Pons (tissue), 1 donor: ENCODE results near the gene MAN1C1.

Source experiments
- DNase-seq: peaks from one replicate; pipeline ENCODE4 v3.0.0-alpha.2; 2016; ENCODE audit warnings: low spot score

MAN1C1 gene

DNA sequence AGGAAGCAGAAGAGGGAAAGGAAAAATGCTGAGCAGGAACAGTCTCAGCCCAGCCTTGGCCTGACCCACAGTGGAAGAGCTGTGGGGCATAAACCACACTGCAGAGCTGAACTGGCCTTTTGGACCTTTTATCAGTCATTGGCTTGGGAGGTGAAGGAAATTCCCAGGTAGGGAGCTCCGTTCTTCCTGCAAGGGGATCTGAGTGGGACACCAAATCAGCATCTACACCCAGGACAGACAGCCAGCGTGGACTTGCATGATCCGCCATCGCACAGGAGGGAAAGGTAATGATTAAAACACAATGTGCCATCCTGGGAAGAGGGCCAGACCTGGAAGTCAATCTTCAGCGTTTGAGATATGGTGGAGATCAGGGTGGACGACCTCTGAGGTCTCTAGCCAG is 202.0 kb downstream of the MAN1C1 start:
- DNase-seq = no peak

DNA sequence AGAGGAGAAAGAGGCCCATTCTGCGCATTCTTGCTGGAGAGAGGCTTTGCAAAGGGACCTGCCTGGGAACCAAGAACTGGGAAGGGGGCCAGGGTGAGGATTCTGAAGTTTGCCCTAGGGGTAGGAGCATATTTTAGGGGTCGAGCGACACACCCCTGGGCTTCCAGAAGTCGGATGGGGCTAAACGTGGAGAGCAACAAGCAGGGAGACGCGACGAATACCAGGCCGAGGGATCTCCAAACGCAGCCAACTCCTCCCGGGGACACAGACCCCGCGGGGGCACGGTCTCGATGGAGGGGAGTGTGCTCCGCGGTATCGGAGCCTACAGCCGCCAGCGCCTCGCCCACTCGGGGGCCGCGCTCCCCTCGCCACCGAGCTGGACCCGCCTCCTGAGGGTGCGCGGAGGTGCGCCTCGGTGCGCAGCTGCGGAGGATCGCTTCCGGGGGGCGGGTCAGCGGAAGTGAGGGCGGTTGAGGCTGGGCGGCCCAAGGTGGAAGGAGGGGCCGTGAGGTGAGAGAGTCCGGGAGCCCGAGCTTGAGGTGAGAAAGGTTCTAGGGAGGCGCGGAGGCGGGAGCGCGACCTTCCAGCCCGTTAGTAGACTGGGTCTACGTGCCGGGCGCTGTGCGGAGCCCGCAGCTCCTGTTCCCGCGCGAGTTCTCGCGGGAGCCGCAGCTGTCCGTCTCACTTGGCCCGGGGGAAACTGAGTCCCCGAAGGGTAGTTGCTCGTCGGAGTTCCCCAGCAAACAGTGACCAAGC is 203.1 kb downstream of the MAN1C1 start, which contains the start of gene MTFR1L:
TSS of gene MTFR1L (plus strand) at position 464 of the 756 bp plus-strand sequence. CDS start 3,151 bp downstream, outside the sequence.
- peak; percentile 74 for DNase-seq

DNA sequence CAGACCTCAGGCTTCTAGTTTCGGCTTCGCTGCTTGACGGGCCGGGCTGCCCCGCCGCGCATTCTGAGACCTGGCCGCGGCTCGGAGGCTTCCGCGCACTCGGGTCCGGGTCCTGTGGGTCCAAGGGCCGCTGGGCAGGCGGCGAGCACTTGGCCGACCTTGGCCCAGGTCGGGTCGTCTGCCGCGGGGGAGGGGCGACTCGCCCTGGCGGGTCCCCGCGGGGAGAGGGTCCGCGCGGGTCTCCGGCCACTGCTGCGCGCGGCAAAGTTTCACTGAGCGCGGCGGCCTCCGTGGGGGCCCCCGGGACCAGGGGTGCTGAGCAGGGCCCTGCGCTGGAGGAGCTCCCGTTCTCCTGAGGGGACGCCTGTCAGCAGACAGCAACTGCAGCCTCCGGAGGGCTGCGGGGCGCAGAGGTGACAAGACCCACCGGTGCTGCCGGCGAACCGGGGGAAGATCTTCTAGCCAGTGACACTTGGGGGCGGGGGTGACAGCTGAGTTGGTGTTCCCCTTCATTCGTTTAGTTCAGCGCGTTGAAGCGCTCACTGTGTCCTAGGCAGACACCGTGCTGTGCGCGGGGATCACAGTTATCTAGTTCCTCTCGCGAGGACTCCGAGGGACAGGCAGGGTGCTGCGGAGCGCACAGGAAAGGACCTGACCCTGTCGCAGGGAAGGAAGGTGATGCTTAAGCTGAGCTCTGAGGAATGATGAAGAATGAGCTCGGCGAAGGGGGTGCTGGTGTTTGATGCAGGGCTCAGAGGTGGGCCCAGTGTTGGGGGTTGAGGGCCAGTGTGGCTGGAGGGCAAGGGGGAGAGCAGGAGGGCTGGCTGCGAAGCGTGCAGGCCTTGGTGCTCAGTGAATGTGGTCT is 203.9 kb downstream of the MAN1C1 start:
- no peak for DNase-seq

DNA sequence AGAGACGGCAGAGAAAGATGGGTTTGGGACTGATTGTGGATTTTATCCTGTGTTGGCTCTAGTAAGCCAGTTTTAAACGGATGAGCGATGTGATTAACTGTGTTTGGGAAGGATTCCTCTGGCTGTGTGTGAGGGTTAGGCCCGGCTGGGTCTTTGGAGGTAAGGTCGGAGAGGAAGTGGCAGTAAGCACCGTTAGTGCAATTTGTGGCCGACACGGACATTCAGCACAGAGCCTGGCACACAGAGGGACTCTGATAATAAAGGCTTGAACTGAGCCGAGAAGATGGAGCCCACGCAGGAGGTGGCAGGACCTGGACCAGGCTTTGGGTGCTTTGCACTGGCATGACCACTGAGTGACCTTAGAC is 204.5 kb downstream of the MAN1C1 start:
- DNase-seq = no peak

DNA sequence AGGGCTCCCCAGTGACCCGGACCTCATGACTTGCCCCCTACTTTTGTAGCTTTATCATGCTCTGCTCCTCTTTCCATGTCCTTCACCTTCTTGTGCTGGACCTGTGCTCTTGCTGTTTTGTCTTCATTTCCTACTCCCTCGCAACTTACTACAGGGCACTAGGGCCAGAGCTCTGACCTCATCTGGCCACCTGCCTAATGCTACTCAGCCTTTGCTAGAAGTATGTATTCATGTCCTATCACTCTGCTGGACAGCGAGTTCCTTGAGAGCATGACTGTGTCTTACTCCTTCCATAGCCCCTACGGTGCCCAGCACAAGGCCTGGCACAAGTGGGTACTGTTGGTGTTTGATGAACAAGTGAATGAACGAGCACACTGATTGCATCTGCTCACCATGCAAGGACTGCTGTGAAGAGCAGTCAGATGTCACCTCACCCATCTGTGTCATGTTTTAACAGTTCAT is 205.1 kb downstream of the MAN1C1 start:
- no peak for DNase-seq

DNA sequence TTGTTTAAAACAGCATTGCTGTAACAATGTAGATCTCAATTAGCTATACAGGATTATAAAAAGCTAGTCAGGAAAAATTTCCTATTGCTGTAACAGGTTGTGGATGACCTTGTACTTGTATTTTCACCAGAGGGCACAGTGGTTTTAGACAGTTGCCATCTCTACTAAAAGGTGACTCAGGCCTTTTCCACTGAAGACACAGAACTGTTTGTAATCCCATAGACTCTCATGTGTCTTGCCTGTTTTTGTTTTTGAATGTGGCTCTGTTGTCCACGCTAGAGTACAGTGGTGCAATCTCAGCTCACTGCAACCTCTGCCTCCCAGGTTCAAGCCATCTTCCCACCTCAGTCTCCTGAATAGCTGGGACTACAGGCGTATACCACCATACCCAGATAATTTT is 209.0 kb downstream of the MAN1C1 start:
- DNase-seq = peak; percentile 70

DNA sequence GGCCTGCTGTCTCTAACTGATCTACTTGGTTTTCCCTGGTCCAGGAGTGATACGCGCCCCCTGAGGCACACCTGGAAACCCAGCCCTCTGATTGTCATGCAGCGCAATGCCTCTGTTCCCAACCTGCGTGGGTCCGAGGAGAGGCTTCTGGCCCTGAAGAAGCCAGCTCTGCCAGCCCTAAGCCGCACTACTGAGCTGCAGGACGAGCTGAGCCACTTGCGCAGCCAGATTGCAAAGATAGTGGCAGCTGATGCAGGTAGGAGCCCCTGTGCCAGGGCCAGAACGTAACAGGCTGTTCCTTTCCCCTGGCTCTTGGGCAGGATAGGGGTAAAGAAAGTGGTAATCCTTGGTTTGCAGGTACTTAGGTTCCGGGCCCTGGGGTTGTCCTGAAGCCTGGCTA is 210.0 kb downstream of the MAN1C1 start:
- DNase-seq = no peak

DNA sequence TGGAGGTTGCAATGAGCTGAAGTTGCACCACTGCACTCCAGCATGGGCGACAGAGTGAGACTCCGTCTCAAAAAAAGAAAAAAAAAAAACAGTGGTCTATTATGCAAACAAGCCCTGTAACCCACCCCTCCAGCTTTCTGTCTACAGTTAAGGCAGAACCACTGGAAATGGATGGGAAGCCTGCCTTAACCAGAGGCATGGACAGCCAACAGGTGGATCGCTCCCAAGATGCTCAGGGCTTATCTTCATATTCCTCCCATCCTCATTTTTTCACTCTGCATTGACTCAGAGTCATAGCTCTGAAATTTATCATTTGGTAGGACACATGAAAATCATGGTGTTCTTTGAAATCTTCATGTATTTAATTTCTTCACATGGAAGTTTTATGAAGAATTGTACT is 211.9 kb downstream of the MAN1C1 start:
- no peak for DNase-seq

DNA sequence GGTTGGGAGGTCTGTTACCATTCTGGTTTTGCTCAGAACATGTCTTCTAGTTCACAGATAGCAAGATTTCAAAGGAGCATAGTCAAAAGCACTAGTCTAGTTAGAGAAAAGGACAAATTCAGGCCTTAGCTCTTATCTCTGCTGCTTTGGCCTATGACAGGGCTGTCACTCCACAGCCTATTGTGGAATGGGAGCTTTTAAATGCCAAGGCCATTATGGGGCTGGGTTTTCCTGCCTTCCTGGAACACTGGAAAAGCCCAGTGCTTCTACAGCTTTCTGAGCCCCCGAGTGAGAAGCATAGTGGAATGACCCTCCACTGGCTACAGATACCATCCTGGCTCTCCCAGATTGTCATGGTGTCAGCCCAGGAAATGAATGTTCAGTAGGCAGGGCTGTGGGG is 212.5 kb downstream of the MAN1C1 start:
- no peak for DNase-seq

DNA sequence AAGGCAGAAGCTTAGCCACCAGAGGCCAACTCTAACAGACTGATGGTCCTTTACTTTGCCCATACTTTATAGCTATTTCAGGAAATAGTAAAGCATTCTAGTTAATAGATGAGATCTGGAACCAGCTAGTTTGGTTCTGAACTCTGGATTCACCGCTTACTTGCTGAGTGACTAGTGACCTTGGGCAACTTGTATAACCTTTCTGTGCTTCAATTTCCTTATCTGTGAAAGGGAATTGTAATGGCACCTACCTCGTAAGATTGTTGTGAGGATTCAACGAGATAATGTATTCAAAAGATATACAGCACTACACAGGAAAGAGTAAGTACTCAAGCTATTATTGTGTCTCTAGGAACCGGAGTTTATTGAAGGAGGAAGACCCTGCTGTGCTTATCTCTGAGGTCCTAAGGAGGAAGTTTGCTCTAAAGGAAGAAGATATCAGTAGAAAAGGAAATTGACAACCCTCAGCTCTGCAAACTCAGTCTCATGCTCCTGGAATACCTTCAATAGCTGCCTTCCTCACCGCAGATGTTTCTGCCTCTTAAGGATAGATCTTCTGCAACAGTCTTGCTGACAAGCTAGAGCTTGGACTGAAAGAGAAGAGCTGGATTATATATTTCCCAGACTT is 215.1 kb downstream of the MAN1C1 start:
- DNase-seq = no peak

DNA sequence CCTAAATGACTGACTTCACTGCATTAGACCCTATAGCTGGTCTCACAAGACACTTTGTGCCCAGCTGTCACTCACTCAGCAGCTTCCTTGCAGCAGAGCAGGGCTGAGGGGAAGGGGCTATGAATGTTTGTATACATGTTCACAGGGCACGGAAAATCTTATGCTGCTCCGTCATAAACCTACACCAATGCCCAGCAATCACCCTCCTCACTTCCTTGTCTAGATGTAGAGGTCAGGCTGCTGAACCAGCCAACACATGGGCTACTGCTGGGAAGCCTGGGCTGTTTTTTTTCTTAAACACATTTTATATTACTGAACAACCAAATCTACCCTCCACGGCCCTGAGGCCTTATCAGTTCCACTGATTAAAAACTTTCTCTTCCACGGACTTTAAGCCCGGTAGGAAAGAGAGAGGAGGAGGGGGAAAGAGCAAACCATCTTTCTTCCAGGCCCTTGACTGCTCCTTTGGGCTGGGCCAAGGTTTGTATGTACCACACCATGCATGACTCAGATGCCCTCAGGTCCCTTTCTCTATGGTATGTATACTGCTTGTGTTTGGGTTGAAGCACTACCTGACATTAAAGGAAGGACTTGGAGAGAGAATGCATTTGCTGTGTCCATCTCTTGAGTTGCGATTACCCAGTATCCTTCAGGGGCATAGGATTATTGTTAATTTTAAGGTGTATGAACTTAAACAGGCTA is 215.9 kb downstream of the MAN1C1 start:
- DNase-seq = no peak

DNA sequence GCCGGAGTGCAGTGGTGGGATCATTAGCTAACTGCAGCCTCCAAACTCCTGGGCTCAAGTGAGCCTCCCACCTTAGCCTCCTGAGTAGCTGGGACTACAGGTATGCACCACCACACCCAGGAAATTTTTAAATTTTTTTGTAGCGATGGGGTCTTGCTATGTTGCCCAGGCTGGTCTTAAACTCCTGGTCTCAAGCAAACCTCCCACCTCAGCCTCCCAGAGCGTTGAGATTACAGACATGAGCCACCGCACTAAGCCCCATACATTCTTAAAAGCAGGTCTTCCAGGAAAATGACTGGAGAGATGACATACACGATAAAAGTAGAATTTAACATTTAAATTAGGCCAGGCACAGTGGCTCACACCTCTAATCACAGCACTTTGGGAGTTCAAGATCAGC is 216.6 kb downstream of the MAN1C1 start:
- DNase-seq = no peak
